ENCODE results near the gene IHH. TPM values are rescaled to one million over a fixed set of nuclear protein-coding genes. Genes with fewer than 3 reads are reported as not detected.

The IHH gene
- total and polyA plus RNA-seq, 2 donors (not counting 3 experiments of a cell fraction or from before 2014, with no cell fraction given): 0.03 TPM; not detected in 1

- CTCF ChIA-PET: interaction anchor here (1.2 to 2.3 kb wide), 6 partner anchors 12 to 69 kb away, joined by 3 to 10 read pairs (median 4); no protein-coding TSS in a partner anchor
- POLR2A ChIA-PET: no interaction called here
- Histone ChIP-seq H3K27ac (ENCODE audit: insufficient read depth, low read depth, low read length) (no peak overlapping the region), H3K36me3 (ENCODE audit: control insufficient read depth in 2 of 2, extremely low read depth in 1 of 2, insufficient read depth in 2 of 2, low read length in 2 of 2) (no peaks in the 10 kb centered on the region), H3K9me1 (replicated peaks; ENCODE audit: control insufficient read depth, extremely low read depth, insufficient read depth, low read length) (no peaks in the 10 kb centered on the region), H3K4me1 (ENCODE audit: control insufficient read depth, extremely low read depth, insufficient read depth, low read length) (no peaks in the 10 kb centered on the region), H3K4me3 (replicated peaks in 1 of 3; ENCODE audit: insufficient read depth in 1 of 3, low read depth in 1 of 3, low read length in 3 of 3) (no peak overlapping the region), H3K4me2 (ENCODE audit: insufficient read depth, low read length) (no peak overlapping the region), H3K79me2 (ENCODE audit: control insufficient read depth, insufficient read depth, low read length) (no peaks in the 10 kb centered on the region), H4K20me1 (replicated peaks; ENCODE audit: control insufficient read depth, extremely low read depth, insufficient read depth, low read length) (no peaks in the 10 kb centered on the region), H3K9me3 (replicated peaks; ENCODE audit: control insufficient read depth, insufficient read depth, low read length) (no peaks in the 10 kb centered on the region), H3K9ac (replicated peaks; ENCODE audit: extremely low read depth, insufficient read depth, low read length) (no peak overlapping the region), H2AFZ (ENCODE audit: low read depth, low read length) (no peak overlapping the region), H3K27me3 (ENCODE audit: control insufficient read depth in 2 of 2, insufficient read depth in 2 of 2, low read length in 2 of 2) (no peaks in the 10 kb centered on the region)
- no TSS peak for BruUV-seq (replicated peaks)
- no peak for TF ChIP-seq GATA2 (IDR thresholded peaks at IDR 0.05; ENCODE audit: insufficient read depth, insufficient read length, low read depth, low read length)
- no peak for TF ChIP-seq JUN (IDR thresholded peaks at IDR 0.05; ENCODE audit: borderline replicate concordance, insufficient read depth, insufficient read length, low read depth)
- TF ChIP-seq CTCF (IDR thresholded peaks at IDR 0.05; ENCODE audit: extremely low read depth in 1 of 2, insufficient read depth in 1 of 2, low read depth in 1 of 2, low read length in 2 of 2): no peak
- no peak for TF ChIP-seq MAX (IDR thresholded peaks at IDR 0.05; ENCODE audit: insufficient read depth, insufficient read length)
- TF ChIP-seq FOS (IDR thresholded peaks at IDR 0.05; ENCODE audit: borderline replicate concordance, insufficient read depth, low read length): no peak
- no peak for TF ChIP-seq MYC (IDR thresholded peaks at IDR 0.05; ENCODE audit: low read depth, low read length)
- no peak for TF ChIP-seq POLR2A (IDR thresholded peaks at IDR 0.05; ENCODE audit: low read depth, low read length)
- no peak for TF ChIP-seq EZH2 (IDR thresholded peaks at IDR 0.05; ENCODE audit: borderline replicate concordance, low read depth, low read length, severe bottlenecking)
- TF ChIP-seq POLR2AphosphoS5 (IDR thresholded peaks at IDR 0.05; ENCODE audit: insufficient read depth, low read depth, low read length): no peak
- DNase-seq (ENCODE audit: low read depth, low spot score): no peak
- intact Hi-C loops (cut with micrococcal nuclease): no loop called here
- dilution Hi-C loops (cut with MboI; ENCODE audit: extremely low pct_ligation_motif_present, low sequenced_read_pairs): no loop called here
- no peak for FAIRE-seq
Measured at GRCh38 chr2:219099329-219099728, 38.6 kb upstream of the IHH start.

Measured in endothelial cell of umbilical vein (primary cell).